ENCODE results near the gene TMEM72.

TMEM72 gene

DNA sequence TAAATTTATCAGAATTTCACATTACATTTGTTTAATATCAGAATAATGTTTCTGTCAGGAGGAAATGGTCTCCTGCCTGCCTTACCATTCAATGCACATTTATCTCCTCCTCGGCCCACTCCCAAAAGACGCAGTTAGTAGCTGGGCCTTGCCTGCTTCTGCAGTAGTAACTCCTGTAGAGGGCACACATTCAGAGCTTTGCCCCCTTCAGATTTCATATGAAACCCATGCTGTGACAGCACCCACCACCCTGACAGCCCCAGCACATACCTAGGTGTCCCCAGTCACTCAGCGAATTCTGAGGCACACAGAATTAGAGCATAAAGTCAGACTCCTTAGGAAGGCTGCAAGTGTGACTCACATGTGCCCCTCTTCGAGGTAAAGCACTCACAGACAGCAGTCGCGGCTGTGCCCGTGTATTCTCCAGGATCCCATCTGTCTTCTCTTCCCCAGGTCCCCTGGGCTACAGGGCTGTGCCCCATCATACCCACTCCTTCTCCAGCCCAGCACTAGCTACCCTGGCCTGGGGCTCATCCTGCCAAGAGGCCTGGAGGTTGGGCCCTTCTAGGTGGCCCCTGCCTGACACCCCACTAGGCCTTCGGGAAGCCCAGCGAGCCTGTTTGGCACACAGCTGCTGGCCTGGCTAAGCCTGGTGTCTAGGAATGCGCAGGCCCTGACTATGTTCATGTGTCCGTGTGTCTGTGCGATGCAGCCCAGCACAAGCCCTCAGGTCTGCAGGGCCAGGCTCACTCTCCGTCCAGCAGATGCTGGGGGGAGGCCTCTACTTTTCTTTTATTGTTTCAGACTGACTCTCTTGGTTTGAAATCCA, 72.1 kb downstream of the TMEM72 start:
- TF ChIP-seq CTCF (IDR thresholded peaks at IDR 0.05; ENCODE audit: insufficient read depth, low read depth, low read length, missing control alignments) = no peak
- no peak for DNase-seq (ENCODE audit: low read depth)
- no peak overlapping the region for H3K4me3 ChIP-seq (ENCODE audit: low read length)

GRCh38 chr10:44983895-44984278, 72.8 kb downstream of the TMEM72 start:
- H3K4me3 ChIP-seq (ENCODE audit: low read length) = no peak overlapping the region
- DNase-seq (ENCODE audit: low read depth) = no peak
- no peak for TF ChIP-seq CTCF (IDR thresholded peaks at IDR 0.05; ENCODE audit: insufficient read depth, low read depth, low read length, missing control alignments)

DNA sequence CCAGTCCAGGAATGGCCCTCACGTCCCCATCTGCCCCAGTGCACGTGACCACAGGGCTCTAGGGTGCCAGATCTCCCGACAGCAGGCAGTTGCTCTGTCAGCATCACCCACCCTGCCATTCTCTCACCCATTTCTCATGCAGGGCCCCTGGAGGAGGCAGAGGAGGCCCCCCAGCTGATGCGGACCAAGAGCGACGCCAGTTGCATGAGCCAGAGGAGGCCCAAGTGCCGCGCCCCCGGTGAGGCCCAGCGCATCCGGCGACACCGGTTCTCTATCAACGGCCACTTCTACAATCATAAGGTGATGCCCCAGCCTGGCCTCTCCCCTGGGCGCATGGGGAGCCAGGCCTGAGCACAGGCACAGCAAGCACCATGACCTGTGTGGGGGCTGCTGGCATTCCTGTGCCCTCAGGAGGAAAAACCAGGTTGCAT, 73.5 kb downstream of the TMEM72 start:
- no peak overlapping the region for H3K4me3 ChIP-seq (ENCODE audit: low read length)
- no peak for DNase-seq (ENCODE audit: low read depth)
- TF ChIP-seq CTCF (IDR thresholded peaks at IDR 0.05; ENCODE audit: insufficient read depth, low read depth, low read length, missing control alignments) = no peak

- no peak for TF ChIP-seq CTCF (IDR thresholded peaks at IDR 0.05; ENCODE audit: insufficient read depth, low read depth, low read length, missing control alignments)
- no peak for DNase-seq (ENCODE audit: low read depth)
- H3K4me3 ChIP-seq (ENCODE audit: low read length) = no peak overlapping the region
Observed at GRCh38 chr10:44985175-44985681, 74.1 kb downstream of the TMEM72 start.

DNA sequence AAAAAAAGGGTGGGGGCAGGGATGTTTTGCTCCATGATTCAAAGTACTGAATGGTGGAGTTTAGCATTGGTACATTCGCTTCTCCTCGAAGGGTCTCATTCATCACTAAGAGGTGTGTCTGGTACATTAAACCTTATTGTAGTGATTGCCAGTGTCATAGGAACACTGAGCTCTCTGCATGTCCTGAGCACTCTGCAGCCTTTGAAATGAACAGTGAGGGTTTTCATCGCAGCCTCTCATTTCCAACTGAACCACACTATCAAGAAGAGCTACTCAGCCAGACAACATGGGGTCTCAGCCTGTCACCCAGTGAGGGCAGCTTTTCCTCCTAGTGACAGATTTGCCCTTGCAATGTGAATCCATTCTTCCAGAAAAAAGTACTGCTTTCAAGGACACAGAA, 75.0 kb downstream of the TMEM72 start:
- H3K4me3 ChIP-seq (ENCODE audit: low read length) = no peak overlapping the region
- TF ChIP-seq CTCF (IDR thresholded peaks at IDR 0.05; ENCODE audit: insufficient read depth, low read depth, low read length, missing control alignments) = no peak
- DNase-seq (ENCODE audit: low read depth) = no peak

Data from epithelial cell of esophagus (primary cell).